Breast epithelium (tissue), 4 donors: Measurements from ENCODE around the gene METAP1. TPM values are rescaled to one million over a fixed set of nuclear protein-coding genes. Genes with fewer than 3 reads are reported as not detected.
"Not testable (repeated sequence)": the region's sequence is repeated elsewhere in the genome, so short reads cannot be mapped to it uniquely, and the experiment has no call there.

ENCODE experiments used
- DNase-seq, 2 donors: peaks; one replicate each; pipeline ENCODE4 v3.0.0-alpha.2; 2019; ENCODE audit warnings: low spot score in 2 of 2
- H3K27ac ChIP-seq, 2 donors: fragments of 200-600 bp; sonication (generic) in 1 of 2; one replicate each; pipeline ENCODE4 v1.5.1; 2016 to 2019; ENCODE audit warnings: mild to moderate bottlenecking in 1 of 2
- H3K27me3 ChIP-seq, 2 donors: fragments of 200-600 bp; sonication (generic) in 1 of 2; one replicate each; pipeline versions ENCODE4 v1.5.1 to v1.6.0; 2017 to 2019; ENCODE audit warnings: control low read depth in 1 of 2, mild to moderate bottlenecking in 1 of 2
- H3K36me3 ChIP-seq: fragments of 200-600 bp; one replicate; pipeline ENCODE4 v1.5.1; 2019
- H3K4me1 ChIP-seq, 2 donors: fragments of 200-600 bp; sonication (generic); one replicate each; pipeline ENCODE4 v1.5.1; 2016 to 2019; ENCODE audit warnings: control low read depth in 1 of 2
- H3K4me3 ChIP-seq, 3 donors: fragments of 200-600 bp; sonication (generic); 1 replicate in 2 of 3; 2 replicates in 1 of 3; pipeline ENCODE4 v1.5.1; 2016 to 2019; ENCODE audit warnings: mild to moderate bottlenecking in 3 of 3, moderate library complexity in 2 of 3
- H3K9me3 ChIP-seq, 2 donors: fragments of 200-600 bp; sonication (generic) in 1 of 2; one replicate each; pipeline ENCODE4 v1.5.1; 2016 to 2019; ENCODE audit warnings: control low read depth in 1 of 2
- CTCF ChIP-seq, 3 donors: fragments of 450-650 bp; IDR thresholded peaks; one replicate each; pipeline ENCODE4 v1.5.1; 2016 to 2017; ENCODE audit warnings: antibody characterized with exemption in 3 of 3, mild to moderate bottlenecking in 3 of 3, moderate library complexity in 3 of 3
- POLR2A ChIP-seq: fragments of 450-650 bp; IDR thresholded peaks from one replicate; pipeline ENCODE4 v1.6.1; 2016; ENCODE audit warnings: antibody characterized with exemption, mild to moderate bottlenecking, moderate library complexity
- POLR2AphosphoS5 ChIP-seq, 3 donors: sonication (generic); formaldehyde crosslinking; IDR thresholded peaks; one replicate each; pipeline ENCODE4 v1.6.1; 2017; ENCODE audit warnings: antibody characterized with exemption in 3 of 3
- intact Hi-C: fragments of 100-400 bp; cut with DNase I; formaldehyde crosslinking; loops from one replicate; pipeline ENCODE4 v1.15.1; 2023; ENCODE audit warnings: low total_unique reads
- total RNA-seq, 3 donors: library from RNA; depleted of rRNA; stranded (reverse); fragments of >200 nt; gene quantifications; one replicate each; pipeline ENCODE4 v1.1.0, GENCODE V29; 2016

The METAP1 gene
- total RNA-seq, 3 donors from 2014 or later: 22.9 to 54.2 (median 36.7) TPM

GRCh38 chr4:99099311-99099710, 103.8 kb downstream of the METAP1 start:
- no peak for DNase-seq
- H3K36me3 ChIP-seq: no peaks in the 10 kb centered on the region
- TF ChIP-seq POLR2A: no peak
- no peak for TF ChIP-seq POLR2AphosphoS5 (IDR thresholded peaks at IDR 0.05)
- TF ChIP-seq CTCF (IDR thresholded peaks at IDR 0.05): no peak
- no peak overlapping the region for H3K4me3 ChIP-seq
- intact Hi-C loops: no loop called here
- no peaks in the 10 kb centered on the region for H3K4me1 ChIP-seq
- H3K9me3 ChIP-seq: no peaks in the 10 kb centered on the region
- H3K27me3 ChIP-seq: no peaks in the 10 kb centered on the region
- no peak overlapping the region for H3K27ac ChIP-seq

GRCh38 chr4:99099814-99100213, 104.3 kb downstream of the METAP1 start:
- intact Hi-C loops, H3K9me3 ChIP-seq, DNase-seq, H3K4me1 ChIP-seq, H3K36me3 ChIP-seq, H3K27me3 ChIP-seq, H3K27ac ChIP-seq, H3K4me3 ChIP-seq: not testable (repeated sequence)

- TF ChIP-seq POLR2AphosphoS5 (IDR thresholded peaks at IDR 0.05) (no peak), POLR2A (no peak), CTCF (IDR thresholded peaks at IDR 0.05) (no peak)
- H3K9me3 ChIP-seq: no peaks in the 10 kb centered on the region
- DNase-seq: no peak
- H3K27ac ChIP-seq: no peak overlapping the region
- H3K36me3 ChIP-seq: no peaks in the 10 kb centered on the region
- intact Hi-C loops: no loop called here
- no peaks in the 10 kb centered on the region for H3K4me1 ChIP-seq
- no peaks in the 10 kb centered on the region for H3K27me3 ChIP-seq
- no peak overlapping the region for H3K4me3 ChIP-seq
Observed at GRCh38 chr4:99100876-99101275, 105.4 kb downstream of the METAP1 start.

GRCh38 chr4:99102634-99103033, 107.1 kb downstream of the METAP1 start:
- Histone ChIP-seq H3K27ac (no peak overlapping the region), H3K9me3 (no peaks in the 10 kb centered on the region), H3K4me3 (no peak overlapping the region), H3K4me1 (no peaks in the 10 kb centered on the region), H3K27me3 (no peaks in the 10 kb centered on the region), H3K36me3 (no peaks in the 10 kb centered on the region)
- intact Hi-C loops: no loop called here
- DNase-seq: no peak
- no peak for TF ChIP-seq CTCF (IDR thresholded peaks at IDR 0.05)
- TF ChIP-seq POLR2AphosphoS5 (IDR thresholded peaks at IDR 0.05): no peak
- TF ChIP-seq POLR2A: no peak

- no peaks in the 10 kb centered on the region for H3K36me3 ChIP-seq
- no peak for DNase-seq
- intact Hi-C loops: no loop called here
- no peak overlapping the region for H3K4me3 ChIP-seq
- H3K27me3 ChIP-seq: no peaks in the 10 kb centered on the region
- no peaks in the 10 kb centered on the region for H3K9me3 ChIP-seq
- H3K27ac ChIP-seq: no peak overlapping the region
- no peaks in the 10 kb centered on the region for H3K4me1 ChIP-seq
- TF ChIP-seq POLR2A: no peak
- no peak for TF ChIP-seq CTCF (IDR thresholded peaks at IDR 0.05)
- TF ChIP-seq POLR2AphosphoS5 (IDR thresholded peaks at IDR 0.05): no peak
Observed at GRCh38 chr4:99103166-99103565, 107.6 kb downstream of the METAP1 start.

GRCh38 chr4:99104153-99104552, 108.6 kb downstream of the METAP1 start:
- Histone ChIP-seq H3K27me3 (no peaks in the 10 kb centered on the region), H3K4me1 (no peaks in the 10 kb centered on the region), H3K9me3 (no peaks in the 10 kb centered on the region), H3K27ac (no peak overlapping the region), H3K36me3 (no peaks in the 10 kb centered on the region), H3K4me3 (no peak overlapping the region)
- TF ChIP-seq POLR2AphosphoS5 (IDR thresholded peaks at IDR 0.05) (no peak), CTCF (IDR thresholded peaks at IDR 0.05) (no peak)
- DNase-seq: no peak
- intact Hi-C loops: no loop called here

GRCh38 chr4:99109286-99109685, 113.8 kb downstream of the METAP1 start:
- H3K4me3 ChIP-seq, intact Hi-C loops: not testable (repeated sequence)

More at GRCh38 chr4:99109286-99109685, 113.8 kb downstream of the METAP1 start:
- H3K36me3 ChIP-seq, H3K9me3 ChIP-seq, H3K27me3 ChIP-seq, H3K27ac ChIP-seq, H3K4me1 ChIP-seq, DNase-seq: not testable (repeated sequence)
